Activated naive CD8-positive, alpha-beta T cell treated with anti-CD3 and anti-CD28 coated beads, Interleukin-2, amount 10 ng/mL, durations not matched to agents 7 days and 5 days (primary cell): ENCODE measurements around the gene MBTPS2. TPM values are rescaled to one million over a fixed set of nuclear protein-coding genes. Genes with fewer than 3 reads are reported as not detected.

Experiments
- ATAC-seq: fragments of 150-1000 bp; cut with Tn5 transposase; one replicate; pipeline ENCODE4 v1.10.0; 2021; ENCODE audit warnings: low read depth, moderate library complexity
- POLR2A ChIA-PET: fragments of 350-600 bp; sonication (Branson Sonifier 250); formaldehyde crosslinking; loops from one replicate; lab custom pipeline; 2021; ENCODE audit warnings: antibody characterized with exemption; lab: Charles Lee
- DNase-seq: peaks from one replicate; pipeline ENCODE4 v3.0.0; 2021
- H3K27ac Mint-ChIP-seq: one replicate; pipeline ENCODE4 v1.8.0; 2022; ENCODE audit warnings: mild to moderate bottlenecking, mixed read lengths
- H3K27me3 Mint-ChIP-seq: one replicate; pipeline ENCODE4 v1.8.0; 2022; ENCODE audit warnings: mild to moderate bottlenecking, moderate library complexity, mixed read lengths
- H3K36me3 Mint-ChIP-seq: one replicate; pipeline ENCODE4 v1.8.0; 2021; ENCODE audit warnings: mild to moderate bottlenecking, mixed read lengths
- H3K4me1 Mint-ChIP-seq: one replicate; pipeline ENCODE4 v1.8.0; 2021; ENCODE audit warnings: mixed read lengths
- H3K4me3 Mint-ChIP-seq: one replicate; pipeline ENCODE4 v1.8.0; 2022; ENCODE audit warnings: mild to moderate bottlenecking, moderate library complexity, mixed read lengths
- H3K9me3 Mint-ChIP-seq: one replicate; pipeline ENCODE4 v1.8.0; 2021; ENCODE audit warnings: mixed read lengths
- total RNA-seq, 2 experiments: library from RNA; stranded (reverse); gene quantifications; one replicate each; pipeline ENCODE4 v1.2.3, GENCODE V29; 2021

MBTPS2 gene
- total RNA-seq, 2 experiments from 2014 or later = 8.1 to 9.0 TPM

GRCh38 chrX:21930986-21931385, 91.6 kb downstream of the MBTPS2 start:
- POLR2A ChIA-PET = interaction anchor here (0.8 kb wide), 1 partner anchor 10 kb away, joined by 3 read pairs; the partner anchor contains the start of gene SMS

GRCh38 chrX:21932292-21933002, 93.0 kb downstream of the MBTPS2 start:
- Mint-ChIP-seq H3K4me3 (no peak overlapping the region), H3K27me3 (no peaks in the 10 kb centered on the region), H3K27ac (peak overlapping the region; percentile 17), H3K4me1 (peaks cover 19% of the 10 kb centered on the region), H3K9me3 (peaks cover 2% of the 10 kb centered on the region), H3K36me3 (peaks cover 12% of the 10 kb centered on the region)
- no peak for DNase-seq
- POLR2A ChIA-PET = no interaction called here
- ATAC-seq = no peak

More at GRCh38 chrX:21930986-21931385, 91.6 kb downstream of the MBTPS2 start:
- DNase-seq = no peak
- no peaks in the 10 kb centered on the region for H3K27me3 Mint-ChIP-seq
- H3K4me1 Mint-ChIP-seq = peaks cover 17% of the 10 kb centered on the region
- no peak overlapping the region for H3K27ac Mint-ChIP-seq
- ATAC-seq = no peak
- H3K4me3 Mint-ChIP-seq = no peak overlapping the region
- H3K9me3 Mint-ChIP-seq = peaks cover 2% of the 10 kb centered on the region
- H3K36me3 Mint-ChIP-seq = peaks cover 12% of the 10 kb centered on the region

GRCh38 chrX:21933077-21933476, 93.7 kb downstream of the MBTPS2 start:
- DNase-seq = no peak
- no peak overlapping the region for H3K27ac Mint-ChIP-seq
- POLR2A ChIA-PET = no interaction called here
- H3K27me3 Mint-ChIP-seq = no peaks in the 10 kb centered on the region
- peaks cover 12% of the 10 kb centered on the region for H3K36me3 Mint-ChIP-seq
- H3K4me3 Mint-ChIP-seq = no peak overlapping the region
- ATAC-seq = no peak
- H3K9me3 Mint-ChIP-seq = peaks cover 2% of the 10 kb centered on the region
- H3K4me1 Mint-ChIP-seq = peaks cover 19% of the 10 kb centered on the region

- ATAC-seq (no peak), DNase-seq (no peak)
- peaks cover 8% of the 10 kb centered on the region for H3K36me3 Mint-ChIP-seq
- peaks cover 2% of the 10 kb centered on the region for H3K9me3 Mint-ChIP-seq
- POLR2A ChIA-PET = no interaction called here
- no peak overlapping the region for H3K4me3 Mint-ChIP-seq
- H3K27ac Mint-ChIP-seq = no peak overlapping the region
- no peaks in the 10 kb centered on the region for H3K27me3 Mint-ChIP-seq
- peaks cover 13% of the 10 kb centered on the region for H3K4me1 Mint-ChIP-seq
These were observed 95.0 kb downstream of the MBTPS2 start for GRCh38 chrX:21934414-21934813.

Other genes starting within 250 kb of the MBTPS2 start
- gene KLHL34, start 181.3 kb upstream of the MBTPS2 start, total RNA-seq = under 1 TPM; 0.72 to 0.91 TPM
- not detected for gene SMPX, start 81.5 kb upstream of the MBTPS2 start, total RNA-seq
- 1 to 10 TPM; 1.4 to 1.5 TPM for gene YY2, start 16.4 kb downstream of the MBTPS2 start, total RNA-seq
- 10 to 100 TPM; 64.1 to 67.4 TPM for gene SMS, start 101.1 kb downstream of the MBTPS2 start, total RNA-seq
- gene PHEX, start 192.7 kb downstream of the MBTPS2 start, total RNA-seq = under 1 TPM; 0.23 to 0.55 TPM